ENCODE measurements around the gene SLC26A2.
"Not testable (repeated sequence)": the region's sequence is repeated elsewhere in the genome, so short reads cannot be mapped to it uniquely, and the experiment has no call there.

Gene SLC26A2

GRCh38 chr5:149937610-149938009 lies 22.9 kb upstream of the SLC26A2 start:
- no peak for FAIRE-seq

GRCh38 chr5:149938279-149938678 lies 22.3 kb upstream of the SLC26A2 start:
- FAIRE-seq: no peak

- FAIRE-seq: no peak
Observed at GRCh38 chr5:149938791-149939358, 21.7 kb upstream of the SLC26A2 start.

- no peak for FAIRE-seq
Observed at GRCh38 chr5:149939546-149939945, 21.0 kb upstream of the SLC26A2 start.

- FAIRE-seq: no peak
Observed at GRCh38 chr5:149940077-149940574, 20.4 kb upstream of the SLC26A2 start.

- no peak for FAIRE-seq
Observed at GRCh38 chr5:149940941-149941644, 19.5 kb upstream of the SLC26A2 start.

- FAIRE-seq: no peak
Observed at GRCh38 chr5:149941795-149942194, 18.8 kb upstream of the SLC26A2 start.

GRCh38 chr5:149942199-149942598 lies 18.4 kb upstream of the SLC26A2 start:
- no peak for FAIRE-seq

GRCh38 chr5:149942741-149943169 lies 17.8 kb upstream of the SLC26A2 start:
- not testable (repeated sequence) for FAIRE-seq

GRCh38 chr5:149943177-149943949 lies 17.2 kb upstream of the SLC26A2 start:
- FAIRE-seq: not testable (repeated sequence)

- FAIRE-seq: no peak
Observed at GRCh38 chr5:149944666-149945065, 15.9 kb upstream of the SLC26A2 start, which contains the start of gene PDE6A. TSS of gene PDE6A (minus strand) at chr5:149944793. CDS start at chr5:149944673, 120 bp downstream.

GRCh38 chr5:149946118-149946517 lies 14.4 kb upstream of the SLC26A2 start:
- no peak for FAIRE-seq

- no peak for FAIRE-seq
Observed at GRCh38 chr5:149948993-149949392, 11.6 kb upstream of the SLC26A2 start.

GRCh38 chr5:149951138-149951749 lies 9.3 kb upstream of the SLC26A2 start:
- FAIRE-seq: no peak

GRCh38 chr5:149953436-149954121 lies 7.0 kb upstream of the SLC26A2 start:
- FAIRE-seq: no peak

- FAIRE-seq: no peak
Observed at GRCh38 chr5:149954798-149955197, 5.8 kb upstream of the SLC26A2 start.

- no peak for FAIRE-seq
Observed at GRCh38 chr5:149956685-149957084, 3.9 kb upstream of the SLC26A2 start.

GRCh38 chr5:149957855-149958254 lies 2.7 kb upstream of the SLC26A2 start:
- no peak for FAIRE-seq

- FAIRE-seq: peak; percentile 17
Observed at GRCh38 chr5:149959406-149960236, 937 bp upstream of the SLC26A2 start.

GRCh38 chr5:149961186-149961685 lies 678 bp downstream of the SLC26A2 start:
- no peak for FAIRE-seq

- FAIRE-seq: peak; percentile 53
Observed at GRCh38 chr5:149961957-149962409, 1.4 kb downstream of the SLC26A2 start.
